GM21717 (cell line): ENCODE measurements around the gene SYAP1.
A peak's percentile ranks its signal among the peaks of the same experiment; 100 is the strongest.
"Not testable (repeated sequence)": the region's sequence is repeated elsewhere in the genome, so short reads cannot be mapped to it uniquely, and the experiment has no call there.

ENCODE experiments used
- ATAC-seq: cut with Tn5 transposase; IDR thresholded peaks from one replicate; pipeline ENCODE4 v1.9.1; 2021; ENCODE audit warnings: mild to moderate bottlenecking, moderate library complexity; ENCODE audit not compliant: unreplicated experiment

Gene SYAP1

DNA sequence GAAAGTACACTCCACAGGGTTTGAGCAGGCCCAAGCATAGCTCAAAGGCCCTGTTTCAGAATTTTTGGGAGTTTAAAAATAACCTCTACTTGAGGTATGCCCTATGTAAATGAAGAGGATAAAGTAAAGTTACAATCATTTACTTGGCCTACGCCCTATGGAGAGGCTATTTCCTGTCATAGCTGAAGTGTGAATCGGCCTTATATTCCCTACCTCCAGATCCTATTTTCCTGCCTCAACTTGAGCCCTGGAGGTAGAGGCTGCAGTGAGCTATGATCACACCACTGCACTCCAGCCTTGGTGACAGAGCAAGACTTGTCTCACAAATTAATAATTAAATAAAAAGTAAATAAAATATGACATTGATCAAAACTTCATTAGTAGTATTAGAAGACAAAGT lies 55.3 kb downstream of the SYAP1 start:
- no peak for ATAC-seq

GRCh38 chrX:16778545-16778944 lies 59.1 kb downstream of the SYAP1 start:
- ATAC-seq: no peak

DNA sequence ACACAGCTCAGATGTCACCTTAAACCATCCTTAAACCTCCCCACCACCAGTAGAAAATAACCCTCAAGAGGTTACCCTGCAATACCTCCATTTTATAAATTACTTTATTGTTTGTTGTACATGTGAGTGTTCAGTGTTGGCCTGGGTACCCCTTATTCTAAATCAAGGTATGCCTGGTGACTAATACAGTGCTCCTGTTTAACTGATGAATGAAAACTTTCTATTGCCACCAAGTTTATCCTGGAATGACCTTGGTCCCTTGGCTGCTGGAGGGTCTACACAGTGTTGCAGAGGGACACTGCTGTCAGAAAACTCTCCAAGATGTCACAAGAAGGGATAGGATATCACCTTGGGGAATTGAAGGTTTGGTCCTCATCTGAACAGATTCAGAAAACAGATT lies 59.6 kb downstream of the SYAP1 start:
- no peak for ATAC-seq

DNA sequence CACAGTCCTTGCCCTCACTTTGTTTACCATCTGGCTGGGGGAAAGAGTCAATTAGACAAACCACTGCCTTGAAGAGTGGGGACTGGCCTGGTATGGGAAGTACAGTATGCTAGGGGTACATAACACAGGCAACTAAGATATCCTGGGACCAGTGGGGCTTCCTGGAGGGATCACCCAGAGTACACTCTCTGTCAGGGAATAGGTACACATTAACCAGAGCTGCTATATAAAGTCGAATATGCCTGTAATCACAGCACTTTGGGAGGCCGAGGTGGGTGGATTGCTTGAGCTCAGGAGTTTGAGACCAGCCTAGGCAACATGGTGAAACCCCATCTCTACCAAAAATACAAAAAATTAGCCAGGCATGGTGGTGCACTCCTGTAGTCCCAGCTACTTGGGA lies 60.4 kb downstream of the SYAP1 start:
- ATAC-seq: not testable (repeated sequence)

DNA sequence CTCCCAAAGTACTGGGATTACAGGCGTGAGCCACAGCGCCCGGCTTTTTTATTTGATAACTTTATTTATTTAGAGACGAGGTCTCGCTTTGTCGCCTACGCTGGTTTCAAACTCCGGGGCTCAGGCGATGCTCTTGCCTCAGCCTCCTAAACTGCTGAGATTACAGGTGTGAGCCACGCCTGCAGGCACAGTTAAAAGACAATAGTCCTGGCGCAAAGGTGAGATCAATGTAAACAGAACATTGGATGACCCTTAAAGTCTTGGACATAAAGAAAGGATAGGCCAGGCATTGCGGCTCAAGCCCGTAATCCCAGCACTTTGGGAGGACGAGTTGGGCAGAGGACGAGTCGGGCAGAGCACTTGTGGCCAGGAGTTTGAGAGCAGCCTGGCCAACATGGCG lies 64.0 kb downstream of the SYAP1 start:
- no peak for ATAC-seq

- not testable (repeated sequence) for ATAC-seq
Observed at GRCh38 chrX:16784440-16784839, 65.0 kb downstream of the SYAP1 start.

DNA sequence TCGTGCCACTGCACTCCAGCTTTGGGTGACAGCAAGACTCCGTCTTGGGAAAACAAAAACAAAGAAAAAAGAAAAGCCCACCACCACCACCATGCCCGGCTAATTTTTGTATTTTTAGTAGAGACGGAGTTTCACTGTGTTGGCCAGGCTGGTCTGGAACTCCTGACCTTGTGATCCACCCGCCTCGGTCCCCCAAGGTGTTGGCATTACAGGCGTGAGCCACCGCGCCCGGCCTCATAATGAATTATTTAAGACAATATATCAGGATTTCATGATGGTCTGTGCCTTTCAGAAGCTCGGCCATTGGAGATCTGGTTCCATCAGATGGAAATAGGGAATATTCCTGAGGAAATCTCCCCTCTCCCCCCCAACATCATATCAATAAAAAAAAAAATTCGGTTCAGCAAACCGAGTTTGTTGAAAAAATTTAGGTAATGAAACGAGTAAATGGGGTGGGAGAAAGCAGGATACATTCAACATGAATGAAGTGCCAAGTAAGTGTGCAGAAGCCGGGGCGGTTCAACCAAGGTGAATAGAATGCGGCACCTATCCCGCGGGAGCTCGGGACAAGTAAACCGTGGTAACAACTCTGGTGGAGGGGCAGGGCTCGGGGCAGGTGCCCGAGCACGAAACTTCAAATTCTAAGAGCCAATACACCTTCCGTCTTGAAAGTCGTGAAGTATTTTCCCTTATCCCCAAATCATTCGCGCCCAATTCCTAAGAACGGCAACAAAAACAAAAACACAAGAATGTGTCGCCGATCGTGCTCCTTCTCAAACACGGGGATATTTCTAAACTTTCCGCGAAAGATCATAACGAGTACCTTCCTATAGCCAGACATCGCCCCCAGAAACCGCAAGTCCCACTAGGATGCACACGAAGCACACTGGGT lies 66.1 kb downstream of the SYAP1 start:
- no peak for ATAC-seq

- peak; percentile 100 for ATAC-seq
Observed at GRCh38 chrX:16786139-16786790, 66.9 kb downstream of the SYAP1 start, which contains the start of gene TXLNG. TXLNG (plus strand) TSS chrX:16786466; CDS start chrX:16786488, 22 bp downstream.

- peak; percentile 20 for ATAC-seq
Observed at GRCh38 chrX:16786791-16787735, 67.7 kb downstream of the SYAP1 start.

DNA sequence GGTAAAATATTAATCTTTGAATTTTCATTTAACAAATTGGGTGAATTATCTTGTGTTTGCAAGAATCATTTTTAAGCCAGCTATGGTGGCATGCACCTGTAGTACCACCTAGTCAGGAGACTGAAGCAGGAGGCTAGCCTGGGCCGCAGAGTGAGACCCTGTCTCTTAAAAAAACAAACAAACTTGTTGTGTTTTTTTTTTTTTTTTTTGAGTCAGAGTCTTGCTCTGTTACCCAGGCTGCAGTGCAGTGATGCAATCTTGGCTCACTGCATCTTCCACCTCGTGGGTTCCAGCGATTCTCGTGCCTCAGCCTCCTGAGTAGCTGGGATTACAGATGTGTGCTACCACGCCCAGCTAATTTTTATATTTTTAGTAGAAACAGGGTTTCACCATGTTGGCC lies 69.1 kb downstream of the SYAP1 start:
- ATAC-seq: no peak

DNA sequence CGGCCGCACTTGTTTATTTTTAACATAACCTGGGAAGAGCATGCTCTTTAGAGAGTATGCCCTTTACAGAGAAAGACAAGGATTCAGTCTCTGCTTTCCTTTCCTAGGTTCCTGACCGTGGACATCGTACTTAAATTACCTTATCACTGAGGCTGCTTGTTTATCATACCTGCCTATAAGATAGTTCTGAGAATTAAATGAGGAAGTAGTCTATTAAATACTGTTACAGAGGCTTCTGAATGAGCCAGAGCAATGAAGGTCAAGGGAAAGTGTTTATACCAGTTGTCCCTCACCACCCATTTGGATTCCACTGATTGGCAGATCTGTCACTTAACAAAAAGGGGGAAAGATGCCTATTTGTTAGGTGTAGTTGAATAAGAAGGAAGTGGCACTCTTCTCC lies 76.9 kb downstream of the SYAP1 start:
- ATAC-seq: no peak

- ATAC-seq: no peak
Observed at GRCh38 chrX:16797358-16797757, 77.9 kb downstream of the SYAP1 start.

DNA sequence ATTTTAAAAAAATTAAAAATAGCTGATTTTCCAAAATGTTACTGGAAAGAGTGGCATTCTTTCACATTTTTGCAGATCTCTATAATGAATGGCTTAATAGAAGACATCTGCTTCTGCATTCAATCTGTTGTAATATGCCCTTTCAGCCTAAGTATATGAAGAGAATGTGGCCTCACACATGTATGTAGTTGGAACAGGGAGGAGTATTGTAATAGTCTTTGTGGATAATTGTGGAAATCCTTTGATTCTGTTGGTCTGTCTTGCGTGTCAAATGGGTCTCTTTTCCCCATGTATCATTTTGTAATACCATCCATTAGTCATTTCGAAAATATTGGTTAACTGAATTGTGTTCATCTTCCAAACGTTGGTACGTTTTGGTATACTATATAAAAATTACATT lies 78.4 kb downstream of the SYAP1 start:
- no peak for ATAC-seq

GRCh38 chrX:16804923-16805464 lies 85.6 kb downstream of the SYAP1 start:
- peak; percentile 74 for ATAC-seq

GRCh38 chrX:16807548-16807947 lies 88.1 kb downstream of the SYAP1 start:
- no peak for ATAC-seq

- no peak for ATAC-seq
Observed at GRCh38 chrX:16807976-16808542, 88.6 kb downstream of the SYAP1 start.

DNA sequence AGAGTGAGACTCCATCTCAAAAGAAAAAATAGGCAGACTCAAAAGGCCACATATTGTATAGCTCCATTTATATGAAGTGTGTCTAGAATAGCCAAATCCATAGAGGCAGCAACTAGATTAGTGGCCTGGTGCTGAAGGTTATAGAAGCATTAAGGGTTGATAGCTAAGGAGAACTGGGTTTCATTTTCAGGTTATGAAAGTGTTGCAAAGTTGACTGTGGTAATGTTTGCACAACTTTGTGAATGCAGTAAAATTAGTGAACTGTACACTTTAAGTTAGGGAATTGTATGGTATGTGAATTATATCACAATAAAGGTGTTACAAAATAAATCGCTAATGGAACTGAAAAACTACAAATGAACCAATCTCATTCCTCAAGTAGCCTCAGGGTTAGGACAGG lies 95.2 kb downstream of the SYAP1 start:
- ATAC-seq: no peak
